GM12873 (cell line): ENCODE results near the gene GAB2.

Experiments
- TF ChIP-seq, protein P1 (sequence below): IDR thresholded peaks from 2 replicates; pipeline ENCODE4 v1.5.1; 2012; ENCODE audit warnings: low read depth, mild to moderate bottlenecking, moderate library complexity, low read length, control low read depth; ENCODE audit not compliant: insufficient read depth; ENCODE audit errors: missing control alignments

Gene GAB2

DNA sequence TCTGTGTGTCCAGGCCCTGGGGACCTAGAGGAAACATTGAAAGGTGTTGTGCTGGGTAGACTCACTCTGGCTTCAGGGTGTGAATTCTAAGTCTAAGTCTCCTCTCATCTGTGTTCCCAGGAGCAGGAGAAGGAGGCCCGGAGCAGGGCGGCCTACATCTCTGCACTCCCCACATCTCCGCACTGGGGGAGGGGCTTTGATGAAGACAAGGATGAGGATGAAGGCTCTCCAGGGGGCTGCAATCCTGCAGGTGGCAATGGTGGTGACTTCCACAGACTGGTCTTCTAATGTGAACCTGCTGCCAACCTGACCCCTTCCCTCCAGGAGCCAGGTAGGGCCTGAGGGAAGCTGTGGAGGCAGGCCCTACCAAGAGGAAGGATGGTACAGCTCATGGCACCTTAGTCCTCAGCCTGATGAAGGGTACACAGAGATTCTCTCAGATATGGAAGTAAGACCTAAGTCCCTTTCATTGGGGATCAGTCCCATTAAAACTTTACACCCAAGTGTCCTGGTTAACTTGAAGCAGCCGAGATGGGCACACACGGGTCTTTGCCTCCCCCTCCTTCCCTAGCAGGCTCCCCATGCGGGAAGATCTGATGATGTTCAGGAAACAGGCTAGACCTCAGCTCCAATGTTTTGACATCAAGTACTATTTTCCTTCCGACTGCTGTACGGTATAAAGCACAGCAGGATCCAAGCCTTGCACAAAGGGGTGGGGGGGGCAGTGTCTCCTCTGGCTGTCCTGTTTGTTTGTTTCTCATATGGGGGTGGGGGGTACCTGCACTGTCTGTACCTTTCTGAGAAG is 203.9 kb downstream of the GAB2 start:
- TF ChIP-seq, protein P1, sequence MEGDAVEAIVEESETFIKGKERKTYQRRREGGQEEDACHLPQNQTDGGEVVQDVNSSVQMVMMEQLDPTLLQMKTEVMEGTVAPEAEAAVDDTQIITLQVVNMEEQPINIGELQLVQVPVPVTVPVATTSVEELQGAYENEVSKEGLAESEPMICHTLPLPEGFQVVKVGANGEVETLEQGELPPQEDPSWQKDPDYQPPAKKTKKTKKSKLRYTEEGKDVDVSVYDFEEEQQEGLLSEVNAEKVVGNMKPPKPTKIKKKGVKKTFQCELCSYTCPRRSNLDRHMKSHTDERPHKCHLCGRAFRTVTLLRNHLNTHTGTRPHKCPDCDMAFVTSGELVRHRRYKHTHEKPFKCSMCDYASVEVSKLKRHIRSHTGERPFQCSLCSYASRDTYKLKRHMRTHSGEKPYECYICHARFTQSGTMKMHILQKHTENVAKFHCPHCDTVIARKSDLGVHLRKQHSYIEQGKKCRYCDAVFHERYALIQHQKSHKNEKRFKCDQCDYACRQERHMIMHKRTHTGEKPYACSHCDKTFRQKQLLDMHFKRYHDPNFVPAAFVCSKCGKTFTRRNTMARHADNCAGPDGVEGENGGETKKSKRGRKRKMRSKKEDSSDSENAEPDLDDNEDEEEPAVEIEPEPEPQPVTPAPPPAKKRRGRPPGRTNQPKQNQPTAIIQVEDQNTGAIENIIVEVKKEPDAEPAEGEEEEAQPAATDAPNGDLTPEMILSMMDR: no peak

DNA sequence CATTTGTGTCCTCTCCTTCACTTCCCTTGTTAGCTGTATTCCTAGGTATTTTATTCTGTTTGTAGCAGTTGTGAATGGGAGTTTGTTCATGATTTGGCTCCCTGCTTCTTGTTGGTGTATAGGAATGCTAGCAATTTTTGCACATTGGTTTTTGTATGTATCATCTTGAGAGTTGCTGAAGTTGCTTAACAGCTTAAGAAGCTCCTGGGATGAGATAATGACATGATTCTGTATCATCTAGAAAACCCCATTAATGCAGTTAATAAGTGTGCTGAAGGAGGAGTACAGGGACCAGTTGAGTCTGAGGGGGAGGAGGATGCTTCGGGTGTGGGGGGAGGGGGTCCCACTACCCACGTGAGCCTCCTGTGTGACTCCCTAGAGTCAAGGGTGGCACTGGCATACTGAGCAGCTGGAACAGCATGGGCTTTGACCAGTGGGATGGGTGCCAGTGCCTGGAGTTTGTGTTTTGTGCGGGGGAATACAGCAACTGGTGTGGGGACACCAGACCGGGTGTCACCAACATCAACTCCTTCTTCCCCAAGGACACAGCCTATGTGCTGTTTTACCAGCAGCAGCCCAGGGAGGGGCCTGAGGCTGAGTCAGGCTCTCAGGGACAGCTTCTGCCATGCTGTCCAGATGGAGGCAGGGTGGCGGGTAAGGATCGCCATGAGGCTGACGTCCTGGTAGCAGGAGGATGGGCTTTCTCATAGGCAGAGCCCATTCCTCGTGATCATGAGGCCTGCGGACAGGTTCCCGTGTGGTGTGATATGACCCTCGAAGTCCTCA is 204.8 kb downstream of the GAB2 start:
- TF ChIP-seq, protein P1: no peak

DNA sequence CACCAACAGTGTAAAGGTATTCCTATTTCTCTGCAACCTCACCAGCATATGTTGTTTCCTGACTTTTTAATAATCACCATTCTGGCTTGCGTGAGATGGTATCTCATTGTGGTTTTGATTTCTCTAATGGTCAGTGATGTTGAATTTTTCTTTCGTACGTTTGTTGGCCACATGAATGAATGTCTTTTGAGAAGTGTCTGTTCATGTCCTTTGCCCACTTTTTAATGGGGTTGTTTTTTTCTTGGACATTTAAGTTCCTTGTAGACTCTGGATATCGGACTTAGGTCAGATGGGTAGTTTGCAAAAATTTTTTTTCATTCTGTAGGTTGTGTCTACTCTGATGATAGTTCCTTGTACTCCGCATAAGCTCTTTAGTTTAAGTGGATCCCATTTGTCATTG is 206.1 kb downstream of the GAB2 start:
- TF ChIP-seq, protein P1: no peak

DNA sequence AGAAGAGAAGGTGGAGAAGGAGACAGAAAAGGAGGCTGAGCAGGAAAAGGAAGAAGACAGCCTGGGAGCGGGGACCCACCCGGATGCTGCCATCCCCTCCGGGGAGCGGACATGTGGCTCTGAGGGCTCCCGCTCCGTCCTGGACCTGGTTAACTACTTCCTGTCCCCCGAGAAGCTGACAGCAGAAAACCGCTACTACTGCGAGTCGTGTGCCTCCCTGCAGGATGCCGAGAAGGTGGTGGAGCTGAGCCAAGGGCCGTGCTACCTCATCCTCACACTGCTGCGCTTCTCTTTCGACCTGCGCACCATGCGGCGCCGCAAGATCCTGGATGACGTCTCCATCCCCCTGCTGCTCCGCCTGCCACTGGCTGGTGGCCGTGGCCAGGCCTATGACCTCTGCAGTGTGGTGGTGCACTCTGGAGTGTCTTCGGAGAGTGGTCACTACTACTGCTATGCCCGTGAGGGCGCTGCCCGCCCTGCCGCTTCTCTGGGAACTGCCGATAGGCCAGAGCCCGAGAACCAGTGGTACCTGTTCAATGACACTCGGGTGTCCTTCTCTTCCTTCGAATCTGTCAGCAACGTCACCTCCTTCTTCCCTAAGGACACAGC is 207.5 kb downstream of the GAB2 start:
- TF ChIP-seq, protein P1: no peak

DNA sequence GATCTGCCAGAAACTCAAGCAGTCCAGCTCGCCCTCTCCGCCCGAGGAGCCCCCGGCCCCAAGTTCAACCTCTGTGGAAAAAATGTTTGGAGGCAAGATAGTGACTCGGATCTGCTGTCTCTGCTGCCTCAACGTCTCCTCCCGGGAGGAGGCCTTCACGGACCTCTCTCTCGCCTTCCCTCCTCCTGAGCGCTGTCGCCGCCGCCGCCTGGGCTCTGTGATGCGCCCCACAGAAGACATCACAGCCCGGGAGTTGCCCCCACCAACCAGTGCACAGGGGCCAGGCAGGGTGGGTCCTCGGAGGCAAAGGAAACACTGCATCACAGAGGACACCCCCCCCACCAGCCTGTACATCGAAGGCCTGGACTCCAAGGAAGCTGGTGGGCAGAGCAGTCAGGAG is 208.1 kb downstream of the GAB2 start:
- TF ChIP-seq, protein P1: no peak

DNA sequence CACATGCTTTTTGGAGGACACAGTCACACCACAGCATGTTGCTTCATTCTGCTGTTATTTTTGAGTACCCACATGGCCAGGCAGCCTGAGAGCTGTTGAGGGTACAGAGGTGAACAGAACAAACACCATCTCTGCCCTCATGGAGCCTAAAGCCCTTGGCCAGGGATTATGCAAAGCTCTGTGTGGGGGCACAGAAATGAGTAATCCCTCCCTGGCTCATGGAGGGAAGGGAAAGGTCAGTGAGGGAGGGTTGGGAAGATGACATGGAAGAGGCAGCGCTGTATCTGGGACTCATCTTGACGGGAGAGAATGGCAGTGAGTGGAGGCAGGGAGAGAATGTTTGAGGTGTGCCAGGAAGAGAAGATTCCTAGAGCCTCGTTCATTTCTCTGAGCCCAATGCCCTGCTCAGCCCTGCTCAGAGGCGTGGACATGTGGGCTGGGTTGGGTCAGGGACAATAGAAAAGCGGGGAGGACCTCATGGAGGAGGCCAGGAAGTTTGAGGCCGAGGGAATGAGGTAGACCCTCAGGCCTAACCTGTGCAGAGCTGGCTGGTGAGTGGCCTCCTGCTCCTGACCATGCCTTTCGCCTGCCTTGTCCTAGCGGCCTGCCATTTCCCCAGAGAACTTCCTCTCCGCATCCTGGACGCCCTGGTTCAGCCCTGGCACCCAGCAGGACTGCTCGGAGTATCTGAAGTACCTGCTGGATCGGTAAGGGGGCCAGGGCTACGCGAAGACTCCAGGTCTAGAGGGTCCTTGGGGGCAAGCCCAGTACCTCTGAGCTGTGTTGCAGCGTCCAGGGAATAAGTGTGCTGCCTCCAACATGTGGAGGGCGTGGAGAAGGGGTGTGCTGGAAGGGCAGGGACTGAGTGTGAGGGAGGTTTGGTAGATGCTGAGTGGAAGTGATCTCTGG is 209.1 kb downstream of the GAB2 start:
- TF ChIP-seq, protein P1: no peak
